ENCODE results near the gene THADA. TPM values are rescaled to one million over a fixed set of nuclear protein-coding genes. Genes with fewer than 3 reads are reported as not detected.
A peak's percentile ranks its signal among the peaks of the same experiment; 100 is the strongest.
"Not testable (repeated sequence)": the region's sequence is repeated elsewhere in the genome, so short reads cannot be mapped to it uniquely, and the experiment has no call there.

THADA gene
- polyA plus RNA-seq, 10 donors, result 16.2 to 24.7 (median 18.2) TPM

- no peak for DNase-seq
Observed at GRCh38 chr2:43190311-43191052, 405.4 kb downstream of the THADA start.

GRCh38 chr2:43189861-43190260 is 406.0 kb downstream of the THADA start:
- DNase-seq, result not testable (repeated sequence)

DNA sequence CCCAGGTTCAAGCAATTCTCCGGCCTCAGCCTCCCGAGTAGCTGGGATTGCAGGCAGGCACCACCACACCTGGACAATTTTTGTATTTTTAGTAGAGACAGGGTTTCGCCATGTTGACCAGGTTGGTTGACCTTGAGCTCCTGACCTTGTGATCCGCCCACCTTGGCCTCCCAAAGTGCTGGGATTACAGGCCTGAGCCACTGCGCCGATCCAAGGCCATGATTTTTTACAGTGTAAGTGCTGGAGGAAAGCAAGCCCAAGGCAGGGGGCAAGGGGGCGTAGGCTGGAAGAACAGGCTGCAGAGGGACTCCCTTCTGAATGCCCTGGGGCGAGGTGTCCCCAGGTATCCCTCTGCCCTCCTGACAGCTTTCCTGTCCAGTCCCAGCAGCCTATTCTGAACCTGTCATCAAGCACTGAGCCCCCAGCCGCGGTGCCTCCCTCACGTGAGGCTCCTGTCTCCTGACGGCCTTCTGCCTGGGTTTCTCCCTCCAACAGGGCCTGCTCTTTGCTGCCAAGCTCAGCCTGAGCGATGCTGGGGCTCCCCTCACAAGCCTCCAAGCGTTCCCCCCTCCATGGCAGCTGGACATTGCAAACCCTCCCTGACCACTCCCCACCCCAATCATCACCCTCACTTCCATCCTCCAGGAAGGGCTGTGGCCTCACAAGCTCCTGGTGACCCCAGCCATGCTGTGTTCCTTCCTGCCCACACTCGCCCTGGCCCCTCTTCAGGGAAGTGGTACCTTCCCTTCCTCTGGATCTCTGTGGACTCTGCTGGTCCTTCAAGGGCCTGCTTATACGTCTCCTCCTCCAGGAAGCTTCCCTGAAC is 407.1 kb downstream of the THADA start:
- no peak for DNase-seq

DNA sequence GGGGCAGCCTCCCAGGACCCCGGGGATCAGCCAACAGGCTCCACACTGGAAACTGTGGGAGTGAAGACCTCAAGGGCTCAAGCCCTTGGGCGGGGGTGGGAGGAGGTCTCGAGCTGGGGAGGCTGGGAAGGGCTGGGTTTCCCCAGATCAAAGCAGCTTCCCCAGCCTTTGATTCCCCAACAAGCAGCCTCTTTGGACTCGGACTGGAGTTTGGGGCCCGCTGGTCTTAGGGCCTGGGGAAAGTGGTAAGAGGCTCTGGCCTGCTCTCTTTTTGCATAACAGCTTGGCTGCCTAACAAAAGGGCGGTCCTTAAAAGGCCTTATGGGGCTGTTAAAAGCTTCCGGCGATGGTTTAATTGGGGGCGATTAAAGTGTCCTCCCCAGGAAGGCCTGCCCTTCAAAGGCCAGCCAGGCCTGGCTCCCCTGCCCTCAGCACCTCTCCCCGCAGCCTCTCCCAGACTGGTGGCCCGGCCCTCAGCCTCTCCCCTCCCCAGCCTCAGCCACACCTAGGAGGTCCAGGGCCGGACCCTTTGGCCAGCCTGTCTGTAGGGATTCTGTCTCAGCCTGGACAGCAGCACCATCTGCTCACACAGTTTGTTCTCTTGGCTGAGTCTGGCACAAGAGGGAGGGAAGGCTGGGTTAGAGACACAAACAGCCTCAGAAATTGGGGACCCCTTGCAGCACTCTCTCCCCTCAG is 409.0 kb downstream of the THADA start:
- DNase-seq, result peak in 1 of 3 donors; percentile 69

- DNase-seq, result no peak
Observed at GRCh38 chr2:43186321-43186678, 409.5 kb downstream of the THADA start.

- DNase-seq, result no peak
Observed at GRCh38 chr2:43185146-43185545, 410.7 kb downstream of the THADA start.

- DNase-seq, result no peak
Observed at GRCh38 chr2:43184339-43184895, 411.4 kb downstream of the THADA start.

GRCh38 chr2:43183743-43184142 is 412.1 kb downstream of the THADA start:
- DNase-seq, result no peak

DNA sequence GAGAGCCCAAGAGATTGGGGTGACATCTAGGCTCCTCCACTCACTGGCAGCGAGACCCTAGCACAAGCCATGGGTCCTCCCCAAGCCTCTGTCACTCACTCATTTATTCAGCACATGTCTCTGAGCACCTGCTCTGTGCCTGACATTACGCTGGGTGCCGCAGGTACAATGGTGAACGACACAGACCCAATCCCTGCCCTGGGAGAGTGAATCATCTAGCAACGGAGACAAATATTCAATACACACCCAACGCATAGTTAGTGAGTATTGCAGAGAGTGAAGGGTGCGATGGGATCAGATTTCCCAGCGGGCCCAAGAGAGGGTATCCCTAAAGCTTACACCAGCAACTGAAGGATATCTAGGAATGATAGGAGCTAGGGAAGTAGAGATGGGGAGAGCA is 414.9 kb downstream of the THADA start:
- DNase-seq, result no peak

Other genes starting within 250 kb of the THADA start
- gene PLEKHH2, start 41.2 kb upstream of the THADA start, polyA plus RNA-seq (ENCODE audit: insufficient read length in 10 of 10), result 10 to 100 TPM in 3 of 10 donors, 1 to 10 TPM in 7; 4.4 to 21.3 (median 6.8) TPM
- gene C1GALT1C1L, start 80.4 kb upstream of the THADA start, polyA plus RNA-seq (ENCODE audit: insufficient read length in 10 of 10), result 1 to 10 TPM in 7 of 10 donors, under 1 TPM in 3; 0.70 to 1.9 (median 1.3) TPM
- 10 to 100 TPM; 16.3 to 30.8 (median 18.8) TPM for gene DYNC2LI1, start 178.0 kb upstream of the THADA start, polyA plus RNA-seq (ENCODE audit: insufficient read length in 10 of 10)
- under 1 TPM in 3 of 10 donors, not detected in 7; 0.08 to 0.13 (median 0.08) TPM for gene ABCG5, start 242.8 kb upstream of the THADA start, polyA plus RNA-seq (ENCODE audit: insufficient read length in 10 of 10)
- under 1 TPM in 8 of 10 donors, not detected in 2; 0.04 to 0.12 (median 0.04) TPM for gene ABCG8, start 242.9 kb upstream of the THADA start, polyA plus RNA-seq (ENCODE audit: insufficient read length in 10 of 10)